Measurements from ENCODE around the gene SCCPDH.

Gene SCCPDH

DNA sequence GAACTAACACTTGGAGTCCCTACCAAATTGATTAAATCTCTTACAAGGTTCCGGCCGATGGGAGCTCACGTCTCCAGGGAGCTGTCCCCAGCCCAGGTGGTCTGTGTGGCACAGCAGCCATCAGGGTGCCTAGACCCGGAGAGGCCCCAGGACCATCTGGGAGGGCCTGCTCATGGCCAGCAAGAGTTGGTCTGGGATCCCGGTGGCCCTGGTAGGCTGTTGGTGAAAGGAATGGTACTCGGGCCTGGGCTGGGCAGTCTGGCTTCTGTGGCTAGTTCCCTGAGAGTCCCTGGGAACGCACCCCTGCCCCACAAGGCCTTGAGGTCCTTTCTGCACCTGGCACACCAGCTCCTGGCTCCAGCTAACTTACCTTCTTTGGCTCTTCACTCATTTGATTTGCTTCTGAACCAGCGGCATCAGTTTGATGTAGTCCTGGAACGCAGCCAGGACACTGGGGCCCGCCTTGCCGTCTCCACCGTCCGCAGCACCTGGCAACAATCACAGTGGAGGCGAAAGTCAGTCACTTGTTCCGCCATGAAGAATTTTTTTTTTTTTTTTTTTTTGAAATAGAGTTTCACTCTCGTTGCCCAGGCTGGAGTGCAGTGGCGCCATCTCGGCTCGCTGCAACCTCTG is 62.5 kb downstream of the SCCPDH start:
- DNase-seq = peak in 1 of 2 experiments; percentile 32

DNA sequence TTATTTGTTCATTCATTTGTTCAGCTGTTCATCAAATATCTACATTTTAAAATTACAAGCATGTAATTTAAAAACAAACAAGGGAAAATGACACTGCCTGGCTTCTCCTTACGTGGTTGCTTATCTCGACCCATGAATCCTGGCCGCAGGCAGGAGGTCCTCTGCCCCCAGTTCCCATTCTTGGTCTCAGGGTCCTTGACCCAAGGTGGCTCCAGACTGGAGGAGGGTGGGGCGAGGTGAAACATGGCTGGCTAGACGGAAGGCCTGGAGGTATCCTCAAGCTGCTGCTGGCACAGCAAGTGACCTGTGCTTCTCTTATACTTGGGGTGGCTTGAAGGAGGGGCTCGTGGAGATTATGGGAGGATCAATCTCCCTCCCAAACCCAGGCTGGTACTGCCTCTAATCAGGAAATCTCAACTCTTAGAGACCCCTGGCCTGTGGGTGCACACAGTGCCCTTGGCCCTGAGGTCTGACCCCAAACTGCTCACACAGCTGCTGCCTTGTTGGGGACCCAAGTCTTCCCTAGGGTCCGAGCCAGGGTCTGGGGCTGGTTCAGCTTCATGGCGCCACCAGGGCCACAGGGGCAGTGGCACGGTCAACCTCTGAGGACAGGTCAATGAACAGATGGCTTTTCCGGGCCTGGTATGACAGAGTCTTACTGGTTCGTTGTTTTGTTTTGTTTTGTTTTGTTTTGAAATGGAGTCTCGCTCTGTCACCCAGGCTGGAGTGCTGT is 63.7 kb downstream of the SCCPDH start:
- DNase-seq = no peak

DNA sequence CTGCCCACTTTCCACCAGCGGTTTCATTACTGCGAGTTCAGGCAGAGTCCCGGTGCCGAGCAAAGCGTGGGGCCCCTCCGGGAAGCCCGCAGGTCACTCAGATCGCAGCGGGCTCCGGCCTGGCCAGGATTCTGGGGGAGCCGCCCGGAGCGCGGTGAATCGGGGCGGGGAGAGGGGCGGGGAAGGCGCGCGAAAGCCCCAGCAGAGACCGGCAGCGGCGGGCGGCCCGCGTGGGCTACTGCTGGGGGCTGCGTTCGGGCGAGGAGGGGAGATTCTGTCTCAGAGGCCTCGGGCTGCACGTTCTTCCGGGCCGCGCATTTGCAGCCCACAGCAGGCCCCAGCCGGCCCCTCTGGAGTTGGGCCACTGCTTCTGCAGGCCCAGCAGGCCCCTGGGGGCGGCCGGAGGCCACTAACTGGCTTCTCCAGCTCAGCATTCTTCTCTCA is 64.7 kb downstream of the SCCPDH start:
- DNase-seq = no peak

DNA sequence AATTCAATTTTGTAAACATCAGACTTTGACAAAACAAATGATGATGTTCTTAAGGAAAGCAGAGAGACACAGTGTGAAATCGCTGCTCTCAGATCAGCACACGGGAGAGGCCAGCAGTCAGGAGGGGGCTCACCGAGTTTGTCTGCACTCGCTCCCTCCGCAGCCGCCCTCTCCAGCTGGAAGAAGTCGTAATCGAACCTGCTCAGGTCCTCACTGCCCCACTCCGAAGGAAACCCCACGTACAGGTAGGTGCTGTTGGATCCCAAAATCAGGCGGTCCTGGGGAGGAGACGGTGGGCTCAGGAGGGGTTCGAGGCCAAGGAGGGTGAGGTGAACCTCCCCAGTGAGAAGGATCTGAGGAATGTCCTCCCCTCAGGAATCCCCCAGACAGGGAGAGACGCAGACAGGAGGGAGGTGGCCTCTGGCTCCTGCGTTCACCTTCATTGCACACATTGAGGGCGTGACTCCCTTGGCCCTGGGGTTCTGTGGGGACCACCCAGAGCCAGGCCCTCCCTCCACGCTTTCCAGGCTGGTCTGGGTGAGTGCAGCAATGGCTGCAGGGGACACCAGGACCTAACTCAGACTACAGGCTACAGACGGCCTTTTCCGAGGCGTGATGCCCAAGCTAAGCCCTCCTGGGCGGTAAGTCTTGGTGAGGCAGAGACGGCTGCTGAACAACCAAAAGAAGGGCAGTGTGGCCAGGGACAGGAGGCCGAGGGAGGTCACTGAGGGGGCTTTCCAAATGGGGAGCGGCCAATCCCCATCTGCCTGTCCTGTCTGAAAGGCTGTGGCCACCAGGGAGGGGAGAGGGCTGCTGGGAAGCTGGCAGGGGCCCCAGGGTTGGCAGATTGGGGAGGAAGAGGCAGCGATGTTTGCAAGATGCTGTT is 65.5 kb downstream of the SCCPDH start:
- no peak for DNase-seq

DNA sequence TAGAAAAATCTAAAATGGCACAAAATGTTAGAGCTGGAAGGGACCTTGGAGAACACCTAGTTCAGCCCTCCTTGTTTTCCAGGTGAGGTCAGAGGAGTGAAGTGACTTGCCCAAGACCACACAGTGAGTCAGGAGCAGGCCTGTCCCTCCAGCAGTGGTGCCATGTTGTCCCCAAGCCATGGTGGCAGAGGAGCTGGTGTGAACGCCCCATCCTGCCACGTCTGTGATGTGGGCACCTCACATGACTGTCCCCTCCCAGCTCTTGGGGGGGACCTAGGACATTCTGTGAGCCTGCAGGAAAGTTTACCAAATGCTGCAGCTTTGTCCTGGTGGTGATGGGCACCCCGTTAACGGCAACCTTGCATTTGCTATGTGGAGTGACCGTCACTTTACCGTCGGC is 66.2 kb downstream of the SCCPDH start:
- DNase-seq = no peak

DNA sequence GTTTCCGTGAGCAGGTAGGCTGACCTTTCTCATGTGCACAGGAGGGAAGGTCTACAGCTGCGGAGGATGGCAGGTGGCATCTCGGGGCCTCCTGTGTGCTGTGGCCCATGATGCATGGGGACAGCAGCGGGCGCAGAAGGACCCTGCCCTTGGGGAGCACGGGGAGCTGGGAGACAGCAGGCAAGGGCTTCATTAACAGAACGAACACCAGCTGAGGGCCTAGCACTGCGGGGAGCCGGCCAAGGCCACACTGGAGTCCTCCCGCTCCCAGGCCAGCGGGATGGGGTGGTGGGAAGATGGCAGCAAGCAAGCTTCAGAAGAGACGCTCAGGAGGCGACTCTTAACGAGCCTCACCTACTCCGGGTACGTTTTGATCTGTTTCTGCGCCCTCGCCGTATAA is 66.6 kb downstream of the SCCPDH start:
- DNase-seq = no peak

DNA sequence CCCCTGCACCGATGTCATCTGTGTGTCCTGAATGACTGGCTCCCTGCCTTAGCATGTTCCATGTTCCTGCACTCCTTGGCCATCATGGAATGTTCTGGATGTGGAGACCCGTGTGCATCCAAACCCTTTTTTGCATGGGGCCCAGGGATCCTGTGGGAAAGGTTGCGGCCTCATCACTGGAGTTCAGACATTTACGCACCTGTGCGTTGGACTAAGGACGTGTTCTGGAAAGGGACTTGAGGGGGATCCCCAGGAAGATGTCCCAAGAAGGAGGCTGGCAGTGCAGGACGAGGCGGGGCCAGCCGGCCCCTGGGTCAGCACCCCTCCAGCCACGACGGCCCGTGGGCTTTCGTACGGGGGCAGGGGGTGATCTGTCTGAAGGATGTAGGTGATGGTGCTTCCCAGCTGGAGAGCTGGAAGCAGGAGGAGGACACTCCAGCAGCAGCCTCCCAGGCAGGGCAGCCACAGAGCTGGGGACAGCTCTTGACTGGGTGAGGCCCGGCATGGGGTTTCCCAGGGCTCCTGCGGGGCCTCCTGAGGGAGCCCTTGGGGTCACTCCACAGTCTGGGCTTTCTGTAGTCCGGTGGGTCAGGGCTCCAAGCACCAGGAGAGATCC is 67.2 kb downstream of the SCCPDH start:
- DNase-seq = no peak

DNA sequence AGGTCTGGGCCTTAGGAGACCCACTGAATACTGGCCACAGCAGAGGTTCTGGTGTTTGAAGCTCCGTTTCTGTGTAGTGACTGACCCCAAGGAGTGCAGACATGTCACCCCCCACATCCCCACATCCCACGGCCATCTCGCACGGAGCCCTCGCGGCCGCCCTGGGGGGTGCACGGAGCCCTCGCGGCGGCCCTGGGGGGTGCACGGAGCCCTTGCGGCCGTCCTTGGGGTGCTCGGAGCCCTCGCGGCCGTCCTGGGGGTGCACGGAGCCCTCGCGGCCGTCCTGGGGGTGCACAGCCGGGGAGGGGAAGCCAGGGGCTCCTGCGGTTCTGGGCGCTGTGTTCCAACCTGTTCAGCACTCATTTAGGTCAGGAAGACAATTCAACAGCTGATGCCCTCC is 68.4 kb downstream of the SCCPDH start:
- DNase-seq = no peak

DNA sequence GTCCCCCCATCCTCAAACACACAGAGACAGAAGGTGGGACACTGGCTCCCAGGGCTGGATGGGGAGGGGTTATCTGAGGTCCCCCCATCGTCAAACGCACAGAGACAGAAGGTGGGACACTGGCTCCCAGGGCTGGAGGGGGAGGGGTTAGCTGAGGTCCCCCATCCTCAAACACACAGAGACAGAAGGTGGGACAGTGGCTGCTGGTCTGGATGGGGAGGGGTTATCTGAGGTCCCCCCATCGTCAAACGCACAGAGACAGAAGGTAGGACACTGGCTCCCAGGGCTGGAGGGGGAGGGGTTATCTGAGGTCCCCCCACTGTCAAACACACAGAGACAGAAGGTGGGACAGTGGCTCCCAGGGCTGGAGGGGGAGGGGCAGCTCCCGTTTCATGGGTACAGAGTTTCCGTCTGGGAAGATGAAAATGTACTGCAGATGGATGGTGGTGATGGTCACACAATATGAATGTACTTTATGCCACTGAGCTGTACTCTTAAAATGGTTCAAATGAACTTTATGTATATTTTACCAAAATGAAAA is 69.2 kb downstream of the SCCPDH start:
- DNase-seq = no peak

DNA sequence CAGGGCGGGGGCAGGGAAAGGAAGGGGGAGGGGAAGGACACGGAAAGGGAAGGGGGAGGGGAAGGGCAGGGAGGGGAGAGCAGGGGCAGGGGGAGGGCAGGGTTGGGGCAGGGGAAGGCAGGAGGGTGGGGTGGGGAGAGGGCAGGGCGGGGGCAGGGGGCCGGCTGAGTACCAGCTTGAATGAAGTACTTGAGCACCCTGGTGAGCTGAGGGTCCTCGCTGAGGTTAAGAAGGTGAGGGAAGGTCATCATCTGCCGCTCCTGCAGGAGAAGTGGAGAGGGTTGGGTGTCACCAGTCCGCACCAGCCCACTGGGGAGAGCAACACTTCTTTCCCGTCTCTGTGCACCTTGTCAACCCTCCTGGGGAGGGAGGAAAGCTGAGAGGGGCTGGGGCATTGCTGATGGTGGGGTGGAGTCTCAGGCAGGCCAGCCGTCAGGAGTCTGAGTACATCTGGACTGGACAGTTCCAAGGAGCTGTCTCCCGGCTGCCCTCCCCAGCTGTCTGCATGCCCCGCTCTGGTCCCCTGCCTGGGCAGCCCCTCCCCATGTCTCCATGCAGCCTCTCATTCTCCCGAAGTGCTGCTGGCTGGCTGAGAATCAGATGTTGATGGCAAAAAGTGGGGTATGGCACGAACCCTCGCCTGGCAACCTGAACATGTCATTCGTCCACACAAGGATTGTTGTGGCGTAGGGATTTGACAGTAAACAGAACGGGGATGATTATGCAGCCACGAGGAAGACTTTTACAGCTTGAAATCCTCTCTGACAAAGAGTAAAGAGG is 70.0 kb downstream of the SCCPDH start:
- DNase-seq = no peak

DNA sequence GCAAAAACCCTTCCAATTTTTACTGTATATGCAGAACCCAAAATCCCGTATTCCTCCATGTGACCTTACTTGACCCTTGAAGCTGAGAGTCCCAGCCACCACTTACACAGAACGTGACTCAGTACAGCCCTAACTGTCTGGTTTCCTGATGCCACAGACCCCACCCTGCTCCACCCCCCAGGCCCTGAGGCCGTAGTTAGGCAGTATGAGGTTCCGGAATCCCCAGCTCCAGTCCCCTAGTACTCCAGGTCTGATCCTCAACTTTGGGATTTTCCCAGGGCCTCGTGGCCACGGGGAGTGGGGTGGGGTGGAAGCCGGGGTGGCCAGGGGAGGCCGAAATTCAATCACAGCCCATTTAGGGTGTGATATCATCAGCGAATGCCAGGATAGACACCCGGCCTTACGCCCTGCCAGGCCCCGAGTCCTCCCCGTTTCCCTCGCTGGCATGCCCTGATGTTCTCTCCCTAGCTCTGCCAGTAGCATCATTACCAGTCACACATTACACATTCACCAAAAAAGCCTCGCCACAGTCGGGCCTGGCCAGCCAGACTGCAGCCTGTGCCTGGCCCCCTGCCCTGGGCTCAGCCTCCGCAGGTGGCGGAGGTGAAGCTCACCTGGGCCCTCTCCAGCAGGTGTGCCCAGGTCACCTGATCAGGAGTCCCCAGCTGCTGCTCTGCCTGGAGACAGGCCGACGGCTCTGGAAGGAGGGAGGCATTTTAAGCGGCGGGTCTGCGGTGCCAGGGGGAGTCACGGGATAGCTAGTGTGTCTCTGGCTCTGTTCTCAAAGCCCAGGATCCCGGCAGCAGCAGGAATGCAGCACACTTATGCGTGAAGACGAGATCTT is 70.8 kb downstream of the SCCPDH start:
- no peak for DNase-seq

DNA sequence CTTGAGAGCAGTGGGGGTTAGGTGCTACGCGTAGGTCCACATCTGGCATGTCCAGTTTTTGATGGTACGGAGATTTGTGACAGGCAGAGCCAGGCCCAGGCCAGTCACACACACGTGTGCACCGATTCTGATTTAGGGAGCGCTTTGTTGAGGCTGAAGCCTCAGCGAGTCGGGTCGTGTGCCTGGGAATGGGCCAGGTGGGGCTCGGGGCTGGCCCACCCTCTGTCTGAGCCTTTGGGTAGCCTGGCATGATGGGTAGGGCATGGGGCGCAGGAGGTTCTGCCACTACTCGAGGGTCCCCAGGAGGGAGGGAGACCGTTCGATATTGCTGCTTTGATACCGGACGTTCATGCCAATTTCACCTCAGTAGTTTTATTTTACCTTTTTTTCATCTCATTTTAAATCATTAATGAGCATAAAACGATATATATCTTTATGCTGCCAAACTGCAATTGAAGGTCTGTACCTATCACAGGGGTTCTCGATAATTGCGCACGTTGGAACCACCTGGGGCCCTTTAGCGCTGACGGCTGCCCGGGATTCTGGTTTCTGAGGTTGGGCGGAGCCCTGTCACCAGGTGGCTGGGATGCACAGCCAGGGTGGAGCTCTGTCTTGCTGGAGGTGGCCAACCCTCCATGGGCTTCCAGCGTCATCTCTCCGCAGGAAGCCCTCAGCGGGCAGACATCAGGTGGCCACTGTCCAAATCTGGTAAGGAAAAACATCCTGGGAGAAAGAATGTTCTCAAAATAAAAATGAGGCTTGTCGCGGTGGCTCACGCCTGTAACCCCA is 71.9 kb downstream of the SCCPDH start:
- no peak for DNase-seq

DNA sequence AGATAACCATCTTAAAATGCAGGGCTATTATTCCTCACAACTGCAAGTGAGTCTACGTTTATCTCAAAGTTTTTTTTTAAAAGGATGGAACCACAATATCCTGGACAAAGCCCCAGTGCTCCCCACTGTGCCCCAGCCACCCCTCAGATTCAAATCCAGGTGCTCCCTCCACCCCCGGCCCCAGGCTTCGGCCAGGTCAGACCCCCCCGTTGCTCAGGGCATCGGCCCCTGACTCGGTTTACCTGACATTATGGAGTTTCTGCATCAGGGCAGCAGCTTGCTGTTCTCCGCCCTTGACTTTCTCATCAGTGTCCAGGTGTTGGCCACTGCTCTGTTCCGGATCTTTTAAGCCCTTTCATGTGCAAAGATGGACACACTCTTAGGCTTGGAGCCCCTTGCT is 72.9 kb downstream of the SCCPDH start:
- no peak for DNase-seq

DNA sequence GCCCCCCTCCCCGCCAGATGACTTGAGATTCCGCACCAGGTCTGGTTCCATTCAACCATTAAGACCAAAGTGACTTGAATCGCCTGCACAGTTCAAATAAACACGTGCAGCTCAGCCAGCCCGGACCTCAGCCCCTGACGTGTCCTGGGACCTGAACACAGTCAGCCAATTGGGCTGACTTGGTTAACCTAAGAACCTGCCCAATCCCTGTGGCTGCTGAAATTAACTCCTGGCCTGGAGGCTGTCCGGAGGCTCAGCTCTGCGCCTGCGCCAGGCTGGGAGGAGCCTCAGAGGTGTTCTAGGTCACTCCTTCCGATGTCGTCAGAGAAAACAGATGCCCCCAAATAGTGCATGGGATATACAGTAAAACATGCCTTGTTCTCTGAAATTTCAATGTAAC is 73.4 kb downstream of the SCCPDH start:
- DNase-seq = no peak

DNA sequence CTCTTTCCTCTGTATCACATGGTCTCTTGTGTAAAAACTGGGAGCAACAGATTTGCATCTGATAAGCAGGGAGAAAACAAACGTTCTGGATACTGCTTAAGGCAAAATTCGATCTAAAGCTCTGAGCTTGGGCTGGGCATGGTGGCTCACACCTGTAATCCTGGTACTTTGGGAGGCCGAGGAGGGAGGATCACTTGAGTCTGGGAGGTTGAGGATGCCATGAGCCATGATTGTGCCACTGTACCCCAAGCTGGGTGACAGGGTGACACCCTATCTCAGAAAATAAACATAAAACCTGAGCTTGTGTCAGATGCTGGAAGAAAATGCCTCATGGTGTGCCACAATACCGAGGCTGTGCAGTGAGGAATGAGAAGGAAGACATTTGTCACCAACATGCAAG is 73.9 kb downstream of the SCCPDH start:
- DNase-seq = no peak

DNA sequence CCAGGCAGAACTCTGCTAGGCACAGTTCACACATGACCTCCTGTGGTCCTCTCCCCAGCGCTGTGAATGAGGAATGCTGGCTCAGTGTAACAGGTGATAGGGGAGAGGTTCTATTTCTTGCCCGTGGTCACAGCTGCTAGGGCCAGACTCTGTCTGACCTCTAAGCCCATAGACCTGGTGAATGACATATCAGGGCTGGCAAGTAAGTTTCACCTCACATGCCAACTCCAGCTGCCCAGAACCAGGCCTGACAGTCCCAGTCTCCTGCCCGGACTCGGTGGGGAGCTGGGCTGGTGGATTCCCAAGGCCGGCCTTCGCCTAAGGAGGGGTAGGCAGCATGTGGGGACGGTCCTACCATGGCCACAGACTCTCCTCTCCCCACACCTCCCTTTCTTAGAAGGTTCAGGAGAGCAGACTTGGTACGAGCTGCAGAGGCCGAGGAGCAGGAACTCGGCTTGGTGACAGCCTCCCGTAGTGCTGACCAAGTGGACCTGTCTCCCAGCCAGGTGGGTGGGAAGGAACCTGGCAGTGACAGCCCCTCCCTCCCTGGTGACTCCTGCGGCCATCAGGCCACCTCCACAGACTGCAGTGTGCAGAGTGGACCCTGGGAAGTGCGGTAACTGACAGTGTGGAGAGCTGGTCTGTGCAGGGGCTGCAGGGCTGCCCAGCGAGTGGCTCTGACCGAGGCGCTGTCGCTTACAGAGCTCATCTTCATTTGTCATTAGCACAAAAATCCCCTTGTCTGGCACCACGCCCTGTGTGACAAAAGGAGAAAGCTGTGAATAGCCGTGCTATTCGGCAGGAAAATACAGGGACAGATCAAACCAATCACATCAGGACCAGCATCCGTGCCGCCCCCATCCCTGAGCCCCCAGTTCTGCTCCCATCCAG is 74.6 kb downstream of the SCCPDH start:
- no peak for DNase-seq

DNA sequence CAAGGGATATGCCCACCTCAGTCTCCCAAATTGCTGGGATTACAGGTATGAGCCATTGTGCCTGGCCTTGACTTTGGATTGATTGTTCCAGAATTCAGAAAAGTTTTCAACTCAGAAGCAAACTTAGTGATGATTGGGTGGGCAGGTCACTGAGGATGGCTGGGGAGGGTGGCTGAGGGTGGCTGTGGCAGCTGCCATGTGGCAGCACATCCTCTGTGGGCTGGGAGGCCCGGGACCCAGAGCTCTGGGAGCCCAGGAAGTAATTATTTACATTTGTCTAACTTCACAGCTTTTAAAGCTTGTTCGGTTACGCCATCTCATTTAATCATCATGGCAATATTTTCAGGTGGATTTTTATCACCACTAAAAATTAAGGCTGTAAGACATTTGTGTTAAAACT is 76.1 kb downstream of the SCCPDH start:
- no peak for DNase-seq

DNA sequence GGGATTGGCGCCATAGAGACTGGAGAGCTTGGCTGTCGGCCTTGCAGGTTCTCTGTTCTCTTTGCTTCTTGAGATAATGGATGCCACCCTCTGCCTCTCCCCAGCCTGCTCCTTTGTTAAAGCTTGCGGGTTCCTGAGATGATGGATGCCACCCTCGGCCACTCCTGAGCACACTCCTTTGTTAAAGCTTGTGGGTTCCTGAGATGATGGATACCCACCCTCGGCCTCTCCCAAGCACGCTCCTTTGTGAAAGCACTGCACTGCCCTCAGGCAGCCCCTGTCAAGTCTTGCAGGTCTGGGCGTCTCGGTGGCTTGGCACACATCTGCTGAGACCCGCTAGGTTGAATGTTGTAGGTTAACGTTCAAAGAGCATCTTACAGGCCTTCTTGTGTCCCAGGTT is 76.5 kb downstream of the SCCPDH start:
- no peak for DNase-seq
